Measurements from ENCODE around the gene FBXL20. TPM values are rescaled to one million over a fixed set of nuclear protein-coding genes. Genes with fewer than 3 reads are reported as not detected.

The FBXL20 gene
- total RNA-seq, 1 experiment from 2014 or later: 17.2 TPM

GRCh38 chr17:39223907-39224777, 177.3 kb downstream of the FBXL20 start:
- Histone ChIP-seq H3K9me2 (ENCODE audit: insufficient read depth) (no peaks in the 10 kb centered on the region), H3K36me3 (ENCODE audit: control insufficient read depth in 1 of 2, insufficient read depth in 2 of 2, low read length in 2 of 2) (no peaks in the 10 kb centered on the region), H3K4me3 (replicated peaks in 1 of 2; ENCODE audit: low read depth in 1 of 2, low read length in 2 of 2) (no peak overlapping the region), H3K9me3 (ENCODE audit: control insufficient read depth in 1 of 2, insufficient read depth in 1 of 2, low read depth in 1 of 2, low read length in 2 of 2) (no peaks in the 10 kb centered on the region), H3K79me2 (ENCODE audit: insufficient read depth, low read length) (no peaks in the 10 kb centered on the region), H3K4me2 (ENCODE audit: low read length) (no peak overlapping the region), H3K27me3 (ENCODE audit: insufficient read depth, low read length) (no peaks in the 10 kb centered on the region), H3K4me1 (ENCODE audit: control insufficient read depth in 1 of 2, insufficient read depth in 2 of 2, low read length in 2 of 2) (peaks cover 7 to 10% of the 10 kb centered on the region in 2 experiments; a peak in 3 of 4 replicates), H3K27ac (ENCODE audit: low read depth, low read length) (no peak overlapping the region), H2AFZ (ENCODE audit: low read depth, low read length, poor library complexity, severe bottlenecking) (no peak overlapping the region), H3K9ac (ENCODE audit: low read length) (no peak overlapping the region), H4K20me1 (ENCODE audit: insufficient read depth) (no peaks in the 10 kb centered on the region)
- DNase-seq (ENCODE audit: low read depth, low spot score) (no peak), ATAC-seq (no peak)
- POLR2A ChIA-PET: interaction anchor here (1.7 kb wide), 1 partner anchor 14 kb away, joined by 4 read pairs; no protein-coding TSS in a partner anchor
- RAD21 ChIA-PET (ENCODE audit: low non-redundant PET in 1 of 2, low total read pairs in 2 of 2, uncharacterized antibody in 2 of 2, unreplicated experiment in 2 of 2): no interaction called here
- TF ChIP-seq EZH2 (IDR thresholded peaks at IDR 0.05): no peak
- TF ChIP-seq SRF (IDR thresholded peaks at IDR 0.05; ENCODE audit: low read depth): no peak
- no peak for TF ChIP-seq ZBTB33 (IDR thresholded peaks at IDR 0.05; ENCODE audit: extremely low read depth, insufficient replicate concordance, low read length)
- no peak for TF ChIP-seq SIN3A (IDR thresholded peaks at IDR 0.05; ENCODE audit: low read depth)
- no peak for TF ChIP-seq ATF3 (IDR thresholded peaks at IDR 0.05)
- no peak for TF ChIP-seq SP1 (IDR thresholded peaks at IDR 0.05; ENCODE audit: low read depth)
- no peak for TF ChIP-seq POLR2A (IDR thresholded peaks at IDR 0.05; ENCODE audit: borderline replicate concordance, extremely low read depth, insufficient read depth, insufficient read length)
- TF ChIP-seq FOSL1 (IDR thresholded peaks at IDR 0.05; ENCODE audit: low read depth): no peak
- TF ChIP-seq POLR2AphosphoS5 (IDR thresholded peaks at IDR 0.05; ENCODE audit: low read depth, low read length): no peak
- TF ChIP-seq CEBPB (IDR thresholded peaks at IDR 0.05; ENCODE audit: low read depth): no peak
- no peak for TF ChIP-seq EGR1 (IDR thresholded peaks at IDR 0.05; ENCODE audit: low read depth)
- TF ChIP-seq JUND (IDR thresholded peaks at IDR 0.05): no peak
- TF ChIP-seq CTCF (IDR thresholded peaks at IDR 0.05 in 2 of 3, conservative IDR thresholded peaks at IDR 0.05 in 1 of 3; ENCODE audit: borderline replicate concordance in 1 of 3, insufficient read depth in 1 of 3, low read depth in 2 of 3, low read length in 2 of 3): no peak
- TF ChIP-seq EZH2phosphoT487 (IDR thresholded peaks at IDR 0.05; ENCODE audit: borderline replicate concordance): no peak
- TF ChIP-seq REST (IDR thresholded peaks at IDR 0.05; ENCODE audit: low read depth): no peak
- TF ChIP-seq YY1 (IDR thresholded peaks at IDR 0.05; ENCODE audit: extremely low read depth, insufficient replicate concordance, low read depth, low read length): no peak
- no TSS peak for BruUV-seq (replicated peaks)
- CTCF ChIA-PET: interaction anchor here (1.3 to 1.8 kb wide), 3 partner anchors 8 to 14 kb away, joined by 3 to 7 read pairs (median 4); no protein-coding TSS in a partner anchor
- intact Hi-C loops (cut with micrococcal nuclease): no loop called here

Measured in HCT116 (cell line).